ENCODE measurements around the gene SATB2. TPM values are rescaled to one million over a fixed set of nuclear protein-coding genes. Genes with fewer than 3 reads are reported as not detected.

The SATB2 gene
- total RNA-seq, 1 experiment from 2014 or later, result 13.8 TPM

GRCh38 chr2:199490049-199490448, 32.3 kb upstream of the SATB2 start:
- intact Hi-C loops (cut with micrococcal nuclease), result no loop called here
- ChIA-PET RAD21 (ENCODE audit: low non-redundant PET in 1 of 2, low total read pairs in 2 of 2, uncharacterized antibody in 2 of 2, unreplicated experiment in 2 of 2) (interaction anchor here in 1 of 2 experiments (0.7 kb wide), 1 partner anchor 107 kb away, joined by 3 read pairs; no protein-coding TSS in a partner anchor), CTCF (interaction anchor here (1.9 to 2.6 kb wide), 3 partner anchors 106 to 1176 kb away, joined by 14 to 39 read pairs (median 36); no protein-coding TSS in a partner anchor)

GRCh38 chr2:199488772-199489400, 31.1 kb upstream of the SATB2 start:
- TF ChIP-seq SIN3A (IDR thresholded peaks at IDR 0.05; ENCODE audit: low read depth), result no peak
- peak; percentile 17 for TF ChIP-seq YY1 (IDR thresholded peaks at IDR 0.05; ENCODE audit: extremely low read depth, insufficient replicate concordance, low read depth, low read length)
- no peak for TF ChIP-seq SRF (IDR thresholded peaks at IDR 0.05; ENCODE audit: low read depth)
- no peak for TF ChIP-seq EZH2 (IDR thresholded peaks at IDR 0.05)
- no peak for TF ChIP-seq CBX3 (IDR thresholded peaks at IDR 0.05; ENCODE audit: low read depth)
- TF ChIP-seq EGR1 (IDR thresholded peaks at IDR 0.05; ENCODE audit: low read depth), result no peak
- TF ChIP-seq ATF3 (IDR thresholded peaks at IDR 0.05), result no peak
- no peak for TF ChIP-seq POLR2AphosphoS5 (IDR thresholded peaks at IDR 0.05; ENCODE audit: low read depth, low read length)
- no peak for TF ChIP-seq POLR2A (IDR thresholded peaks at IDR 0.05; ENCODE audit: borderline replicate concordance, extremely low read depth, insufficient read depth, insufficient read length)
- peak; percentile 71 for TF ChIP-seq RAD21 (IDR thresholded peaks at IDR 0.05; ENCODE audit: low read depth)
- peak; percentile 68 to 89 (median 89); a peak in 5 of 6 replicates for TF ChIP-seq CTCF (IDR thresholded peaks at IDR 0.05 in 2 of 3, conservative IDR thresholded peaks at IDR 0.05 in 1 of 3; ENCODE audit: borderline replicate concordance in 1 of 3, insufficient read depth in 1 of 3, low read depth in 2 of 3, low read length in 2 of 3)
- no peaks in the 10 kb centered on the region for H4K20me1 ChIP-seq (ENCODE audit: insufficient read depth)
- H3K9me2 ChIP-seq (ENCODE audit: insufficient read depth), result no peaks in the 10 kb centered on the region
- ChIA-PET CTCF (interaction anchor here (0.7 to 2.6 kb wide), 26 partner anchors 8 to 1179 kb away, joined by 3 to 39 read pairs (median 5); no protein-coding TSS in a partner anchor), RAD21 (ENCODE audit: low non-redundant PET in 1 of 2, low total read pairs in 2 of 2, uncharacterized antibody in 2 of 2, unreplicated experiment in 2 of 2) (interaction anchor here (0.7 to 0.8 kb wide), 2 partner anchors 1174 kb away, joined by 3 to 4 read pairs; no protein-coding TSS in a partner anchor), POLR2A (interaction anchor here (1.4 kb wide), 1 partner anchor 11 kb away, joined by 4 read pairs; no protein-coding TSS in a partner anchor)
- no peaks in the 10 kb centered on the region for H3K27me3 ChIP-seq (ENCODE audit: insufficient read depth, low read length)
- ATAC-seq, result peak; percentile 72
- H3K9me3 ChIP-seq (ENCODE audit: control insufficient read depth in 1 of 2, insufficient read depth in 1 of 2, low read depth in 1 of 2, low read length in 2 of 2), result no peaks in the 10 kb centered on the region
- peak; percentile 60 for DNase-seq (ENCODE audit: low read depth, low spot score)
- no peak overlapping the region for H3K27ac ChIP-seq (ENCODE audit: low read depth, low read length)
- H3K9ac ChIP-seq (ENCODE audit: low read length), result no peak overlapping the region
- H3K4me2 ChIP-seq (ENCODE audit: low read length), result no peak overlapping the region
- intact Hi-C loops (cut with micrococcal nuclease), result loop anchor here (1.0 to 2.0 kb wide), 3 partner anchors 832 to 1174 kb away; no protein-coding TSS in a partner anchor
- H3K79me2 ChIP-seq (ENCODE audit: insufficient read depth, low read length), result no peaks in the 10 kb centered on the region
- no peak overlapping the region for H3K4me3 ChIP-seq (replicated peaks in 1 of 2; ENCODE audit: low read depth in 1 of 2, low read length in 2 of 2)
- no peaks in the 10 kb centered on the region for H3K36me3 ChIP-seq (ENCODE audit: control insufficient read depth in 1 of 2, insufficient read depth in 2 of 2, low read length in 2 of 2)
- BruUV-seq (replicated peaks), result no TSS peak
- peak overlapping the region; percentile 75 for H2AFZ ChIP-seq (ENCODE audit: low read depth, low read length, poor library complexity, severe bottlenecking)
- H3K4me1 ChIP-seq (ENCODE audit: control insufficient read depth in 1 of 2, insufficient read depth in 2 of 2, low read length in 2 of 2), result no peaks in the 10 kb centered on the region; a peak in 1 of 4 replicates

More at GRCh38 chr2:199490049-199490448, 32.3 kb upstream of the SATB2 start:
- Histone ChIP-seq H4K20me1 (ENCODE audit: insufficient read depth) (no peaks in the 10 kb centered on the region), H3K9me2 (ENCODE audit: insufficient read depth) (no peaks in the 10 kb centered on the region), H3K9me3 (ENCODE audit: control insufficient read depth in 1 of 2, insufficient read depth in 1 of 2, low read depth in 1 of 2, low read length in 2 of 2) (no peaks in the 10 kb centered on the region), H3K4me2 (ENCODE audit: low read length) (no peak overlapping the region), H2AFZ (ENCODE audit: low read depth, low read length, poor library complexity, severe bottlenecking) (no peak overlapping the region), H3K4me3 (replicated peaks in 1 of 2; ENCODE audit: low read depth in 1 of 2, low read length in 2 of 2) (no peak overlapping the region), H3K4me1 (ENCODE audit: control insufficient read depth in 1 of 2, insufficient read depth in 2 of 2, low read length in 2 of 2) (no peaks in the 10 kb centered on the region; a peak in 1 of 4 replicates), H3K9ac (ENCODE audit: low read length) (no peak overlapping the region), H3K79me2 (ENCODE audit: insufficient read depth, low read length) (no peaks in the 10 kb centered on the region), H3K27ac (ENCODE audit: low read depth, low read length) (no peak overlapping the region), H3K36me3 (ENCODE audit: control insufficient read depth in 1 of 2, insufficient read depth in 2 of 2, low read length in 2 of 2) (no peaks in the 10 kb centered on the region), H3K27me3 (ENCODE audit: insufficient read depth, low read length) (no peaks in the 10 kb centered on the region)
- DNase-seq (ENCODE audit: low read depth, low spot score), result no peak
- TF ChIP-seq RAD21 (IDR thresholded peaks at IDR 0.05; ENCODE audit: low read depth) (no peak), YY1 (IDR thresholded peaks at IDR 0.05; ENCODE audit: extremely low read depth, insufficient replicate concordance, low read depth, low read length) (no peak), EZH2phosphoT487 (IDR thresholded peaks at IDR 0.05; ENCODE audit: borderline replicate concordance) (no peak), SRF (IDR thresholded peaks at IDR 0.05; ENCODE audit: low read depth) (no peak)
- no TSS peak for BruUV-seq (replicated peaks)
- no peak for ATAC-seq
- POLR2A ChIA-PET, result no interaction called here

All from HCT116 (cell line).